Mammary epithelial cell (primary cell): ENCODE data around the gene AUTS2.

Experiments used
- EZH2 ChIP-seq: IDR thresholded peaks from 2 replicates; pipeline ENCODE4 v1.6.1; 2012; ENCODE audit warnings: low read length, inconsistent platforms, borderline replicate concordance
- TF ChIP-seq, protein P1 (sequence below), 2 donors: IDR thresholded peaks in 1 of 2; conservative IDR thresholded peaks in 1 of 2; 2 replicates each; pipeline ENCODE4 v1.5.1; 2011 to 2012; ENCODE audit warnings: inconsistent platforms in 2 of 2, low read length in 2 of 2, mild to moderate bottlenecking in 2 of 2, control low read depth in 1 of 2, low read depth in 1 of 2; ENCODE audit not compliant: insufficient read depth in 1 of 2; ENCODE audit errors: extremely low read depth in 1 of 2

DNA sequence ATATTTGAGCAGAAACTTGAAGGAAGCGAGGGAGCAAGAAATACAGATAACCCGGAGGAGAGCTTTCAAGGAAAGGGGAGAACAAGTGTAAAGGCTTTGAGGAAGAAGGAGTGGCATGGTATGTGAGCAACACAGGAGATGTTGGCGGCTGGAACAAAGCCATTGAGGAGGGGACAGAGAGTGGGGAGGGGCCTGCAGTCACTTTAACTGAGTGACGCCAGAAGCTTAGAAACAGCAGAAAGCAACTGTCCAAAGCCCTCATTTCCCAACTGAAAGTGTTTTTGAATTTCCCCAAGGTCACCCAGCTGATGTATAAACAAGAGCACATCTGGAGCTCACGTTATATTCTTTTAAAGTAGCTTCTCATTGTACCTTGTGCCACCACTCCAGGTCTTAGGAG is 19.1 kb downstream of the AUTS2 start:
- TF ChIP-seq, protein P1, sequence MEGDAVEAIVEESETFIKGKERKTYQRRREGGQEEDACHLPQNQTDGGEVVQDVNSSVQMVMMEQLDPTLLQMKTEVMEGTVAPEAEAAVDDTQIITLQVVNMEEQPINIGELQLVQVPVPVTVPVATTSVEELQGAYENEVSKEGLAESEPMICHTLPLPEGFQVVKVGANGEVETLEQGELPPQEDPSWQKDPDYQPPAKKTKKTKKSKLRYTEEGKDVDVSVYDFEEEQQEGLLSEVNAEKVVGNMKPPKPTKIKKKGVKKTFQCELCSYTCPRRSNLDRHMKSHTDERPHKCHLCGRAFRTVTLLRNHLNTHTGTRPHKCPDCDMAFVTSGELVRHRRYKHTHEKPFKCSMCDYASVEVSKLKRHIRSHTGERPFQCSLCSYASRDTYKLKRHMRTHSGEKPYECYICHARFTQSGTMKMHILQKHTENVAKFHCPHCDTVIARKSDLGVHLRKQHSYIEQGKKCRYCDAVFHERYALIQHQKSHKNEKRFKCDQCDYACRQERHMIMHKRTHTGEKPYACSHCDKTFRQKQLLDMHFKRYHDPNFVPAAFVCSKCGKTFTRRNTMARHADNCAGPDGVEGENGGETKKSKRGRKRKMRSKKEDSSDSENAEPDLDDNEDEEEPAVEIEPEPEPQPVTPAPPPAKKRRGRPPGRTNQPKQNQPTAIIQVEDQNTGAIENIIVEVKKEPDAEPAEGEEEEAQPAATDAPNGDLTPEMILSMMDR (conservative IDR thresholded peaks at IDR 0.05 in 1 of 2, IDR thresholded peaks at IDR 0.05 in 1 of 2; ENCODE audit: extremely low read depth in 1 of 2, insufficient read depth in 1 of 2, low read depth in 1 of 2, low read length in 2 of 2): no peak
- TF ChIP-seq EZH2: no peak
